Hematopoietic multipotent progenitor cell (in vitro differentiated cells): ENCODE results near the gene DBN1. TPM values are rescaled to one million over a fixed set of nuclear protein-coding genes. Genes with fewer than 3 reads are reported as not detected.

Experiments
- DNase-seq, 3 donors: peaks; one replicate each; pipeline ENCODE4 v3.0.0-alpha.2; 2011 to 2015; ENCODE audit warnings: low read depth in 2 of 3, low spot score in 2 of 3
- total RNA-seq: library from RNA; depleted of rRNA; stranded (reverse); fragments of >200 nt; gene quantifications from one replicate; pipeline ENCODE4 v1.2.3, GENCODE V29; 2012

DBN1 gene
- total RNA-seq, 1 donor, result 28.5 TPM

DNA sequence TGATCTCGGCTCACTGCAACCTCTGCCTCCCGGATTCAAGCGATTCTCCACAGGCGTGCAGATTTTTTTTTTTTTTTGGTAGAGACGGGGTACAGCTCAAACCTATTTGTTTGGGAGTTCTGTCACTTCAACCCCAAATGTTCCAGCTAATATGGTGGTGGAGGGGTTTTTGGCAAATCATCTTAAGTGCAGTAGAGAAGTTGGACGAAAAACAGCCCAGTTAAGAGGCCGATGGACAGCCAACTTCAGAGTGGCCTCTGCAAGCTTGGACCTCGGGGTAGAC lies 27.6 kb downstream of the DBN1 start:
- no peak for DNase-seq

DNA sequence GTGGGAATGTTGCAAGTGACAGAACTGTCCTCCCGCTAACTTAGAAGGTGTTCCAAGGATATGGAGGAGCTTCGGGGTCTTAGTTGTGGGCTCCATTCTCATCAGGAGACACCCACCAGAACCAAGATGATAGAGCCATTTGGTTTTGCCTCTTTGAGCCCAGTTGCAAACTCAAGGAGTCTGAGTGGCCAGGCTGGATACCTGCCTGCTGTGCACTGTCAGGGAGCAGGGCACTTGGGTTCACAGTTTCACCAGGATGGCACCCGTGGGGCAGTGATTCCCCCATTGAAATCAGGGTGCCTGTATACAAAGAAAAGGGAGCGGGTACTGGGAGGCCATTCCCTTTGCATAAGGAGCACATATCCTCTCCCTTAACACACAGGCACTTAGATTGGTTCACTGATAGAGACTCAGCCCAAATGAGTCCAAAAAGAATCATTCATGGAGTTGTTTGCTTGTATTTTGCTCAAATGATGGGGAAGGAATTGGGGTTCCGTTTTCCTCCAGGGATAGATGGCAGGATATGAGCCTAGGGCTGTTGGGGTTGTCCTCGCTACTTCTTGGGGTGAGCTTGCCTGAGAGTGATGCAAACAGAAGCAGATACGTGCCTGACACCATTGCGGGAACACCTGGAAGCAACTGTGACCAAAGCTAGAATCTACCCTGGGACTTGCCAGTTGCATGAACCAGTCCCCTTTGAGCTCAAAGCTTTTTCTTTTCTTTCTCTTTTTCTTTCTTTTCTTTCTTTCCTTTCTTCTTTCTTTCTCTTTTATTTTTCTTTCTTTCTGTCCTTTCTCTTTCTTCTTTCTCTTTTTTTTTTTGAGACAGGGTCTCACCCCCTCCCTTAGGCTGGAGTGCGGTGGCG lies 28.1 kb downstream of the DBN1 start:
- DNase-seq, result no peak

DNA sequence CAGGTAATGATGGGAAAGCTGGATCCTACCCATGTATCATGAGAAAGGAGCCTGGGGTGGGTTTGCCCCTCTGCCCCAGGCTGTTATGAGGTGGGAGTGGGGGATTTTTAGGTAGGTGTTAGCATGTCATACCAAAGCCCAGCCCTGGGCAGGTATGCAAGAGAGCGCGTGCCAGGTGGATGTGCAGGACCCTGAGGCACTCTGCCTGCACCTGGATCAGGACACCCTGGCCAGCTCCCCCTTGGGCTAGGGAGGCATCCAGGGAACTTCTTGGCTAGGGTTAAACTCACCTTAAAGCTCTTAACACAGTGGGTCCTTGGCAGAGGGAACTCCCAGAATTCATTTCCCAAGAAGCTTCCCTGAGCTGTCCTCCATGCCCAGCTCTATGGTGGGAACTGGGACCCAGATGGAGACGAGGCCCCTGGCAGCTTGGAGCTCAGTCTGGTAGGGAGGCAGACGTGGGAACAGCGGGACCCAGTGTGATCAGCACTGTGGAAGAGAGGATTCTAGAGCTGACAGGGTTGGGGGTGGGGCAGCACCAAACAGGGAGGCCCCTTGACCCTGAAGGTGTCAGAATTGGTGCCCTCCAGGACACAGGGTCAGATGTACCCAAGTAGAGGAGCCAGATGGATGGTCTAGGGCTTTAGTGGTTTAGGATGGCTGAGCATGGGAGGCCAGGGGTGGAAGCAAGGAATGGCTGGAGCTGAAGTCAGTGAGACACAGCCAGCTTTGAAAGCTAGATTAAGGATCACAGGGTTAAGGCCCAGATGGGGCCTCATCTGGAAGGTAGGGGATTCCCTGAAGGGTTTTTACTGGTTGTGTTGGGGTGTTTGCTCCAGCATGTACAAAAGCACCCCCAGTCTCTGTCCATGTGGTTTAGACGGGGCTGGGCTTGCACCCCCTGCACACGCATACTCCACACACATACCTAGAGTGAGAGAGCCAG lies 29.1 kb downstream of the DBN1 start:
- no peak for DNase-seq

DNA sequence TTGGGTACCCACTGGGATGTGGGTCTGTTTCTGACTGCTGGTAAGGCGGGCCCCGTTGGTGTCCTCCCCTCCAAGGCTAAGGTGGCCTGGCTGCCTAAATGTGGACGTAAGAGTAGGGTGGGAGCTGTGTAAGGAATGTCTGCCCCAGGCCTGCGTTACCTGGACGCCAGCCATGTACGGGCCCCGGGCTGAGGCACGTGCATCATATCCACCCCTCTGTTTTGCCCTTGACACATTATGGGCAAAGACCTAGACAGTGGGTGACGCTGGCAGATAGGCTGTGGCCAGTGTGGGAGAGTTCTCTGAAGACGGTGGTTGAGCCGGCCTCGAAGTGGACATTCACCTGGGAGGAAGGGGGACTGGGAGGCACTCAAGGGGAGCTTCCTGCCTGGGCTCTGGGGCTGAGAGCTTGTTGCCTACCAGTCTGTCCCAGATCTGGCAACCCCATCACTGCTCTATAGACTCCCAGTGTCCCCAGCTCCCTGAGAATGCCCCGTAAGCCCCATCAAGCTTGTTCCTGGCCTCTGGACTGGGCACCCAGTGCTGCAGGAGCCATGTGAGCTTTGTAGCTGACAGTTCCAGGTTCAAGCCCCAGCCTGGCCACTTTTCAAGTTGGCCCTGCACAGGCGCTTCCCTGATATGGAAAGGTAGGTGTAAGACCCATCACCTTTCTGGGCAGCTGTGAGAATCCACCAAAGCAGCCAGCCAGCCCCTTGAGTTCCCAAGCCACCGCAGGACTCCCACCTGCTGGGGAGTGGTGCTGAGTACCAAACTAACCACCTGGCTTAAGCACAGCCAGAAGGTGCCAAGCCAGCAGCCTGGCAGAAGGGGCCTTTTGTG lies 30.1 kb downstream of the DBN1 start:
- no peak for DNase-seq

DNA sequence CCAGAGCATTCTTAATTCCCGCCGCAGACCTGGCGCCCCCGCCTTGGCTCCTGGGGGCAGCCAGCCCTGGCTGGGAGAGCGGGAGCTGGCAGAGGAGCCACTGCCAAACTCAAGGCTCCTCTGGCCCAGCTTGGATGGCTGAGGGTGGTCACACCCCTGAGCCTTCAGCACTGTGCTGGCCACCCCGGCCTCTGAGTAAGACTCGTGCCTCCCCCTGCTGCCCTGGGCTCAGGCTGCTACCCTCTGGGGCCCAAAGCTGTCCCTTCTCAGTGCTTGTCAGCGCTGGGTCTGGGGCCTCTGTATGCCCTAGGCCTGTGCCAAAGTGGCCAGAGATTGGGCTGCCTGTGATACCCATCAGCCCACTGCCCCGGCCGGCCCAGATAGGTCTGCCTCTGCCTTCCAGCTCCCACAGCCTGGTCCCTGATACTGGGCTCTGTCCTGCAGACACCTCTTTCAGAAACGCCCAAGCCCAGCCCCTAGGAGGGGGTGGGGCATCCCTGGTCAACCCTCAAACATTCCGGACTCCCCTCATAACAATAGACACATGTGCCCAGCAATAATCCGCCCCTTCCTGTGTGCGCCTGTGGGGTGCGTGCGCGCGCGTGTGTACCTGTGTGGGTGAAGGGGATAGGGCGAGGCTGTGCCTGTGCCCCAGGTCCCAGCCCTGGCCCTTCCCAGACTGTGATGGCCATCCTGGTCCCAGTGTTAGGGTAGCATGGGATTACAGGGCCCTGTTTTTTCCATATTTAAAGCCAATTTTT lies 31.2 kb downstream of the DBN1 start:
- no peak for DNase-seq

DNA sequence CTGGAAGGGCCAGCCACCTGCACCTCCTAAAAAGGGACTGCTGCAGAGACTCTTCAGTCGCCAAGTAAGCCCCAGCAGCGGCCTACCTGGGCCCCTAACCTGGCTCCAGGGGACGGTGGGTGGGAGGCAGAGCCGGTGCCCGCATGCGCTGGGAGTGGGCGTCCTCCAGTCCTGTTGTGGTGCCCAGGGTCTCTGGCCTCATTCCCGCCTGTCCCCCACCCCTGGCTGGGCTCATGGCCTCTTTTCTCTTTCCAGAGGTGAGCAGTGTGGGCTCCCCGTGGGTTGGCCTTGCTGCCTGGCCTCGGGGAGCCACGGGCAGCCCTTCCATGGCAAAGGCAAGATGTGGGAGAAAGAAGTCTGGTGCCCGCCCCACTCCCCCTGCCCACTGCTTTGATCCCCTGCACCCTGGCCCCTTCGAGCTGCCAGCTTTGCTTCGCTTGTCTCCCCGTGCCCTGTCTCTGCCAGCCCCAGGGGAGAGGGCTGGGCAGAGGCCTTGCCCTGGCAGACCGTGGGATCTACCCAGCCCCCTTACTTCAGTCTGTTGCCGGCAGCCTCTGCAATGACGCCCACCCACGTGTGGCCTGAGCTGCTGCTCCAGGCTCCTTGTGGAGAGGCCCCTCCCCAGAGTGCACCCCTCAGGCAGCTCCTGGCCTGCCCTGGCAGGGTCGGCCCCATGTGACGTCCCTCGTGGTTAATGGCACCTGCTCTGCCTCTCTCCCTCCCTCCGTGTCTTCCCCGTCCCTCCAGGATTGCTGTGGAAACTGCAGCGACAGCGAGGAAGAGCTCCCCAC lies 32.2 kb downstream of the DBN1 start:
- DNase-seq, result no peak

DNA sequence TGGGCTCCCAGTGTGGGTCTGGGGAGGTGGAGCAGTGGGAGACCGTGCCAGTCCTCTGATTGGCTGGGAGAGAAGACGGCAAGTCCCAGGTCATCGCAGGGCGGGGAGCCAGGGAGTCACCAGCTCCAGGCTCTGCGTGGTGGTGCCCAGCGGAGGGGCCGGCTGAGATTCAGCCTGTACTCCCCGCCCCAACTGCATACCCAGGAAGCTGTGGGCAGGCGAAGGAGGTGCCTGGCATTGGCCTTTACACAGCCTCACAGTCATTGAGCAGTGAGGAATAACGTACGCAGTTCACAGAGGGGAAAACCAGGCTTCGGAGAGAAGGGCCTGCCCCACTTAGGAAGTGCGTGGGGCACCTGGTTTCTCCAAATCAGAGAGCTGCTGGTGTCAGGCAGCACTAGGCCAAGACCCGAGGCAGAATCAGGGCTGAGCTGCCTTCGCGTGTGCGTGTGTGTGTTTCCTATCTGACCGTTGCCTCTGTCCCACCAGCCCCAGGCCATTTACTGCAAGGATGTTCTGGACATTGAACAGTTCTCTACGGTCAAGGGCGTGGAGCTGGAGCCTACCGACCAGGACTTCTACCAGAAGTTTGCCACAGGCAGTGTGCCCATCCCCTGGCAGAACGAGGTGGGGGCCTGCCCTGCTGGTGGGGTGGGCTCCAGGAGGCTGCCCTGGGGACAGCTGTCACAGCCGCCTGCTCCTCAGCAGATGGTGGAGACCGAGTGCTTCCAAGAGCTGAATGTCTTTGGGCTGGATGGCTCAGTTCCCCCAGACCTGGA lies 33.0 kb downstream of the DBN1 start:
- DNase-seq, result no peak

DNA sequence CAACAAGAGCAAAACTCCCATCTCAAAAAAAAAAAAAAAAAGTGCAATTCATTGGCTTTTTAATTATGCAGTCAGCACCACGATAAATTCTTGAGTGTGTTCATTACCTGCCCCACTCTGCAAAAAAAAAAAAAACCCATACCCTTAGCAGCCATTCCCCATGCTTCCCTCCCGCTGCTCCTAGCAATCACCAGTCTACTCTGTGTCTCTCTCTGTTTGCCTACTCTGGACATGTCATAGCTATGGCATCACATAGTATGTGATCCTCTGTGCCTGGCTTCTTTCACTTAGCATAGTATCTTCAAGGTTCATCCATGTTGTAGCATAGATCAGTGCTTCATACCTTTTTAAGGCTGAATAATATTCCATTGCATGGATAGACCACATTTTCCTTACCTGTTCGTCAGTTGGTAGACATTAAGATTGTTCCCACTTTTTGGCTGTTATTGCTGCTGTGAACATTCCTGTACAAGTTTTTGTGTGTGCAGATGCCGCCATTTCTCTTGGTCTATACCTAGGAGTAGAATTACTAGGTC lies 33.8 kb downstream of the DBN1 start:
- no peak for DNase-seq

DNA sequence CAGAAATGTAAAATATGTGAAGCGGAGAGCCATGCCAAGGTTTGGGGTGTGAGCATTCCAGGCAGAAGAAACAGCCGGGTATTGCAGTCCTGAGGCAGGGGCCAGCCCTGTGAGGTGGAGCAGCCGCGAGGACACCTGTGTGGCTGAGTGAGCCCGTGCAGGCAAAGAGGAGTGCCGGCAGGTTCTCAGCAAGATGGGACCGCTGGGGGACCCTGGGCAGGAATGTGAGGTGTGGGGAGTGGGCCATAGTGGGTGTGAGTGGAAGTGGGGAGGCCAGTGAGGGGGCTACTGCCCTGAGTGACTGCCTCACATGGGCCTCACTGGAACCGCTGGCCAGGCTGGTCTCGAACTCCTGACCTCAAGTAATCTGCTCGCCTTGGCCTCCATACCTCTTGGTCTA lies 35.0 kb downstream of the DBN1 start:
- no peak for DNase-seq

DNA sequence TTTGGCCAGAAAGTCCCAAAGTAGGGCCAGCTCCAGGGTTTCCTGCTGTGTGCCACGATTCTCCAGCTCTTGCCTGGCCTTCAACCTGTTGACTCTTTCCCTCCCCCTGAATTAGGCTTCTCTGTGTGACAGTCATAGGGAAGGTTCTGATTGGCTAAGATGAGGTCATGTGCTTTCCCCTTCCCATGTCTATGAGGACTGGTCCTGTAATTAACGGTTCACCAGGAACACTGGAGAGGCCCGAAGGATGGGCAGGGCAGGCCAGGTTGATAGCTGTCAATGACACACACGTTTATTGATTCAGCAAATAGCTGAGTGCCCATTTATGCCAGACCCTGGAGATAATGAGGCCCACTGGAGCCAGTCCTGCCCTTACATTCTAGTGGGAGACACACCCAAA lies 35.8 kb downstream of the DBN1 start:
- DNase-seq, result no peak

DNA sequence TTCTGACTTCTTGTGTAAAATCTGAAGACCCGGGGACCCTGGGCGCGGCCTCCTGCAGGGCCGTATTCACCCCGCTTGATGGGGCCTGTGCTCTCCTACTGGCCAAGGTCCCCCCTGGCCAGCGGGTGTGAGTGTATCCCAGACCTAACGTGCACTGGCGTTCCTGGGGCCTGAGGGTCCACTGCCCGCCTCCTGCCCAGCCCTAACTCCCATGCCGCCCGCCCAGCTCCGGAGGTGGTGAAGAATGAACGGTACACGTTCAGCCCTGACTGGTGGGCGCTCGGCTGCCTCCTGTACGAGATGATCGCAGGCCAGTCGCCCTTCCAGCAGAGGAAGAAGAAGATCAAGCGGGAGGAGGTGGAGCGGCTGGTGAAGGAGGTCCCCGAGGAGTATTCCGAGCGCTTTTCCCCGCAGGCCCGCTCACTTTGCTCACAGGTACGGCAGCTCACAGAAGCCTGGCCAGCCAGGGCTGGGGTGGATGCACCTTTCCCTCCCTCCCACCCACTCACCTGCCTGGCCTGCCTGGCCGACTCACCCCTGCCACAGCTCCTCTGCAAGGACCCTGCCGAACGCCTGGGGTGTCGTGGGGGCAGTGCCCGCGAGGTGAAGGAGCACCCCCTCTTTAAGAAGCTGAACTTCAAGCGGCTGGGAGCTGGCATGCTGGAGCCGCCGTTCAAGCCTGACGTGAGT lies 37.4 kb downstream of the DBN1 start:
- DNase-seq, result no peak

DNA sequence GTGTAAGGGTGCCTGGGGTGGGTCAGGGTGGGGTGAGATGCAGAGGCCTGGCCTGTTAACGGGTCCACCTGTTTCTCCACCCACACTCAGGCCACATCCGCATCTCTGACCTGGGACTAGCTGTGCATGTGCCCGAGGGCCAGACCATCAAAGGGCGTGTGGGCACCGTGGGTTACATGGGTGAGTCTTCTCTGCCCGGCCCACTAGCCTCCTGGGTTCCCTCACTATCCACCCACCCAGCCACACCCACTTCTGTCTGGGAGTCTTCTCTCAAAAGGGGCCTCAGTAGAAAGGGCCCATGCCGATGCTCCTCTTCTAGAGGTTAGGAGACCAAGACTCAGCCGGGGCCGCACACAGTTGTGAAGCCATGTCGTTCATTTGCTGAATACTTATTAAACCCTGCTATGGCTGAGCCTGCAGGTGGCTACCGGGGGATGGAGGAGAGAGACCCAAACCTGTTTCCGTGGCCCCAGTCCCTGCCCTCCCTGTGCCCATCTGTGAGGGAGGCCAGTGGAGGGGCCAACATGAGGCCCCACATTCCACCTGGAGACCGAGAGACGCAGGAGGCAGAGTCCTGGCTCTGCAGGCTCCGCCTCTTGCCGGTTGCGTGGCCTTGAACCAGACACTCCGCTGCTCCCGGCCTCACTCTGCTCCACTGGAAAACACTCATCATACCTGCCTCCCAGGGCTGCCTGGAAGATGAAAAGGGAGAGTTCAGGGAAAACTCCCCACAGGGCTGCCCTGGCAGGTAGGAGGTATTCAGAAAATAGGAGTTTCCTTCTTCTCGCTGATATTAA lies 38.3 kb downstream of the DBN1 start:
- DNase-seq, result no peak

DNA sequence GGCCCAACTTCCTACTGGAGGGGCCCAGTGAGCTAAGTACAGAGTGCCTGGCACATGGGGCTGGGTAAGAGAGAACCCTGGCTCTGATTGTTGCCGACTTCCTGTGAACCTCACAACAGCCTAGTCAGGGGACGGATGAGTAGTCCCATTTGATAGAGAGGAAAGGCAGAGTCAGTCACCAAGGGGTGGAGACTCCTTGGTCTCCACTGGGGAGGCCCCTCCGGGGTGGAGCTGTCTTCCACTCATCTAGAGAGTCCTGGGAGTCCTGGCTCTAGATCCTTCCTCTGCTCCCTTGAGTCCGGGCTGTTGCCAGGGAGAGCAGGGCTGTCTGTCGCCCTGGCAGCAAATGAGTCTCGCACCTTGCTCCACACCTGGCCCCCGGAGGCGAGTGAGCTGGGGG lies 39.0 kb downstream of the DBN1 start:
- DNase-seq, result no peak

DNA sequence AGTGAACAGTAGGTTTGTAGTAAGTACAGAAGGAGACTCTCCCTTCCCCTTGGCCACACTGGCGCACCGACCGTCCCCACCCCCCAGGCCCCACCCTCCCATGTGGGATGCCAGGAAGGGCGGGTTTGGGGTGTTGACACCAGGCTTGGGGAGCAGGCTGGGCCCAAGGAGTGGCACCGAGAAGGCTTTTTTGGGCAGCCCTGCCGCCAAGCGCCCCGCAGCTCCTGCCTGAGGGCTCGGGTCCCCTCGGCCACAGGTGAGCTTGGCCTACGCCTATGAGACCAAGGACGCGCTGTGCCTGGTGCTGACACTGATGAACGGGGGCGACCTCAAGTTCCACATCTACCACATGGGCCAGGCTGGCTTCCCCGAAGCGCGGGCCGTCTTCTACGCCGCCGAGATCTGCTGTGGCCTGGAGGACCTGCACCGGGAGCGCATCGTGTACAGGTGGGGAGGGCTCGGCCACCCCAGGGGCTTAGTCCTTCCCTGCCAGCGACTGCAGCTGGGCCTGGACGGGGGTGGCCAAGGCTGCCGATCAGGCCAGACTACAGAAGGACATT lies 39.7 kb downstream of the DBN1 start:
- no peak for DNase-seq

DNA sequence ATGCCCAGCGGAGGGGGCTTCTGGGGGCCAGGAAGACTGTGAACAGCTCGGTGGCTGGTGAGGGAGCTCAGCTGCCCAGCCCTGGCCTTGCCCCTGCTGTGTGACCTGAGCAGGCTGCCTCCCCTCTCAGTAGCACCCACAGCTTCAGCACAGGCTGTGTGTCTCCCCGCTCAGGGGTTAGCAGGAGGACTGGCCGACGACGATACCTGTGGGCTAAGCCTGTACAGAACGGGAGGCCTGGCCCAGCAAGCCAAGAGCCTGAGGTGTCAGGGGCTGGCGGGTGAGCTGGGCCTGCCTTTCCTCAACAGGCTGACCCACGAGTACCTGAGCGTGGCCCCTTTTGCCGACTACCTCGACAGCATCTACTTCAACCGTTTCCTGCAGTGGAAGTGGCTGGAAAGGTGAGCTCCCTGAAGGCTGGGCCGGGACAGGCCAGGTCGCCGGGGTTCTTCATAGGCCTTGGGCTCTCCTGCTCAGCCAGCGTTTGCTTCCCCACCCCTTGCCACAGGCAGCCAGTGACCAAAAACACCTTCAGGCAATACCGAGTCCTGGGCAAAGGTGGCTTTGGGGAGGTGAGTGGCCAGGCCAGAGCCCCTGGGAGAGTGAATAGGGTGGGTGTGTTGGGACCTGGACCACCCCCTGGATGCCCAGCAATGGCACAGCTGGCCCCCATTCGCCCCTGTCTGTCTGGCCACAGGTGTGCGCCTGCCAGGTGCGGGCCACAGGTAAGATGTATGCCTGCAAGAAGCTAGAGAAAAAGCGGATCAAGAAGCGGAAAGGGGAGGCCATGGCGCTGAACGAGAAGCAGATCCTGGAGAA lies 40.4 kb downstream of the DBN1 start:
- no peak for DNase-seq
